NCI-H1930 (cell line): ENCODE measurements around the gene SERPINI1.

Experiments used
- DNase-seq, 2 experiments: peaks; one replicate each; lab custom pipeline; 2025; lab: John Stamatoyannopoulos, UW

SERPINI1 gene

DNA sequence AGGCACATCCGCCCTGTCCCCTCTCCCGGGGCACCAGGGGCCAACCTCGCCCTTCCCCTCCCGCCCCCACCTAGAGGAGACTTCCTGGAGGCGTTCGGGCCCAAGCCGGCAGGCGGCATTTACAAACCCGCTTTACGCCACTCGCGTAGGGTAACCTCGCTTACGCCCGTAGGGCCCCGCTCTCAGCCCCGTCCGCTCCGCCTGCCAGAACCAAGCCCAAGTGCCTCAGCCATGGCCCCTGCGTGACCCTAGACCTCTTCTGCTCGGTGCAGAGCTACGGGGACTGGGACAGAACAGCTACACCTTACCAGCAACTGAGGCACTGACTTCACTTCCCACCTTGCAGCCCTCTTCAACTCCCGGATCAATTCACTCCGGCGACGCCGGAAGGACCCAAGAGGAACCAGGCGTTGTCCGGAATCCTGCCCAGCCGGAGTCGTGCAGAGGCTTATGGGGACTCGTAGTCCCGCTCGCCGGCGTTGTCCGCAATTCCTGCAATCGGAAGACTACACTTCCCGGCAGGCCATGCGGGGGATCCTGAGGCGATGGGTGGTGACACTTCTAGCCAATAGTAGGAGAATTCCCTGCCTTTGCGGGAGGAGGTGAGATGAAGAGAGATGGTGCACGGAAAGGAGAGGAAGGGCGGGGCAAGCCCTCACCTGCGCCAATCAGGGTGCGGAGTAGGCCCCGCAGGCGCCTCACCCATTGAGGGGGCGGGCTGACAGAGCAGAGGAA is 856 bp upstream of the SERPINI1 start, which contains the start of gene PDCD10:
TSS of gene PDCD10 (minus strand) at position 395 of the 735 bp plus-strand sequence. CDS start 14,735 bp downstream, outside the sequence.
- peak; percentile 98 for DNase-seq

DNA sequence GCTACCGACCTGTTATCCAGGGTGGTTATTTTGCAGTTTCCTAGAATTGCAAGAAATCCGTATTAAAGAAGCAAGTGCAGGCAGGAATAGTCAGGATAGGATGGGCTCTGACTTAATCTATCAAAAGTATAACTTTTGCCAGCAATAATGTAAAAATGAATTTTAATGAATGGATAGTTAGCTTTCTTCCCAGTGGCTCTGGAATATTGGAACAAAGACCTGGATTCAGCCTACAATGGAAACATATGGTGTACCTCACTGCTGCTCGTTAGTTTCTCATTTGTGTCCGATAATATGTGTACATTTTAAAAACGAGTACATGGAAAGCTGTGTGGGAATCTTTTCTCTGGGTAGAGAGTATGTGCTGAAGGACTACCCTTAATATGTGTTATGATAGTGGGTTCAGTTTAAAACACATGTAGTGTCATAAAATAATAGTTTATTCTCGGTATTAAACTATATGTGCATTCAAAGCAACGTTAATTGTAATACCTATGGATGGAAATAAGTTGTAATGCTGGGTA is 805 bp downstream of the SERPINI1 start:
- no peak for DNase-seq

DNA sequence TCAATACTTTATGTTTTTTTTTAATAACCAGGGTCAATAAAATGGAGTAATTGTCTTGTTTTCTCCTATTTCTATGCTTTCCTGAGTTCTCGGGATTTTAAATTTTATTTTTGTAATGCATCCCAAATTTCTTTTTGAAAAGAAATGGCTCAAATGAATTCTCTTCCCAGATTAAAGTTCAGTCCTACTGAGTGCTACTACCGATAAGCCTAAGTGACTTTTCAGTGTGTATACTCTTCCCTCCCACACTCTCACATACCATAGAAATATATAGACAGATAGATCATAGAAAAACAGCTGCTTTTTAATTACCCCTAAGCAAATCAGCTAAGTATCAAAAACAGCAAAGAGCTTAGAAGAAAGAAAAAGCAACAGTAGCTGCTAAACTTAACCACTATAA is 1.5 kb downstream of the SERPINI1 start:
- DNase-seq, result no peak

GRCh38 chr3:167738037-167738436 is 2.5 kb downstream of the SERPINI1 start:
- no peak for DNase-seq

GRCh38 chr3:167739190-167739810 is 3.8 kb downstream of the SERPINI1 start:
- DNase-seq, result no peak

DNA sequence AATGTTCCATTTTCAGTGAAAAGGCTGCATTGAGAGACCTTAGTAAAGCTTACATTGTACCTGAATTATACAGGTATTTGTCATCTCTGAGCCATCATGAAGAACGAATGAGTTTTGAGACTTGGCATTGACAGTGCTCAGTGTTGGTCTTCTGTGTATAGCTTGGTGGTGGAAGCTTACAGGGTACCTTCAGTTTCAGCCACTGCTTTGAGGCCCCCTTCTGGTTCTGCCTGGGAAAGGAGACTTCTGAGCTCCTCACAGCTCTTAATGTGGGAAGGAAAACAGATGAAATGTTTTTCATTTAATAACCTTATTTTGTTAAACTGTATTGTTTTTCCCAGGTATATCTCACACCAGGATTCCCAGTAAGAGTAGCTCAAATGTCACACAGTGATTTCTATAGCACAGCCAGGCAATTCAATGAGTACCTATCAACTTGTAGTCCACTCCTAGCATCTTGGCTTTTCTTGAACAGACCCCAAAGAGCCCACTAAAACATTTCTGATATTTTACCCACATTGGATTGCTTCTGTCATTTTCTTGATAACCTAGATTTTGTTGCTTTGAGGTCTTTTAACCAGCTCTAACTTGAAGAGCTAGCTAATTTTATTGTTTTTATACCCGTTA is 5.6 kb downstream of the SERPINI1 start:
- peak in 1 of 2 experiments; percentile 17 for DNase-seq

DNA sequence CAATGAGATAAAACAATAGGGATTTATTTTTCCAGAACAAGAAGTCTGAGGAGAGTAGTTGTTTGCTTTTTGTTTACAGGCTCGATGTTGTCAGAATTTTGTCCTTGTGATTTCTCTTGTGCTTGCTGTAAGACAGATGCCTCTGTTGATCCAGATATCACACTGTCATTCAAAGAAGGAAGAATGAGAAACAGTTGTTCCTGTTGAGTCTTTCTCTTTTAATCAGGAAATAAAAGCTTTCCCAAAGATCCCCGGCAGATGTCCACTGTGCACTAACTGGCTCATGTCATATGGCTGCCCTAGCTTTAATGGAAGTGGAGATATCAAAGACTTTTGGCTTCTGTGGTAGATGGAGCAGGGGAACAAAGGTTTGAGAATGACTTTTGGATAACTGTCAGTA is 6.8 kb downstream of the SERPINI1 start:
- no peak for DNase-seq

- DNase-seq, result no peak
Measured at GRCh38 chr3:167743799-167744198, 8.3 kb downstream of the SERPINI1 start.

DNA sequence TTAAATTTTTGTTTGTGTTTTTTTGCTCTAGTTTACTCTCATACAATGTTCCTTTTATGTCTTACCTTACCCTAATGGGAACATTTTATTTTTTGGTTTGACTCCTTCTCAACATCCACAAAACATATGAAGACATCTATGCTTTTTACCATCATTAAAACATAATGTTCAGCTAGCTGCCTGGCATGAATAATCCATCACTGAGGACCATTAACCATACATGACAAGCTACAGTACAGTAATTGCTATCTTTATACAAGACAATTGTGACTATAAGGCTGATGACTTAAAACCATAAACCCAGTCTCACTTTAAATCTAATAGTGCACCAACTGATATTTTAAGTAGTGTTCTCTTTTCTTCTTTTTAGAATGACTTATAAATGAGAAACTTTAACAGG is 13.7 kb downstream of the SERPINI1 start:
- no peak for DNase-seq

- no peak for DNase-seq
Measured at GRCh38 chr3:167749728-167750127, 14.2 kb downstream of the SERPINI1 start.

DNA sequence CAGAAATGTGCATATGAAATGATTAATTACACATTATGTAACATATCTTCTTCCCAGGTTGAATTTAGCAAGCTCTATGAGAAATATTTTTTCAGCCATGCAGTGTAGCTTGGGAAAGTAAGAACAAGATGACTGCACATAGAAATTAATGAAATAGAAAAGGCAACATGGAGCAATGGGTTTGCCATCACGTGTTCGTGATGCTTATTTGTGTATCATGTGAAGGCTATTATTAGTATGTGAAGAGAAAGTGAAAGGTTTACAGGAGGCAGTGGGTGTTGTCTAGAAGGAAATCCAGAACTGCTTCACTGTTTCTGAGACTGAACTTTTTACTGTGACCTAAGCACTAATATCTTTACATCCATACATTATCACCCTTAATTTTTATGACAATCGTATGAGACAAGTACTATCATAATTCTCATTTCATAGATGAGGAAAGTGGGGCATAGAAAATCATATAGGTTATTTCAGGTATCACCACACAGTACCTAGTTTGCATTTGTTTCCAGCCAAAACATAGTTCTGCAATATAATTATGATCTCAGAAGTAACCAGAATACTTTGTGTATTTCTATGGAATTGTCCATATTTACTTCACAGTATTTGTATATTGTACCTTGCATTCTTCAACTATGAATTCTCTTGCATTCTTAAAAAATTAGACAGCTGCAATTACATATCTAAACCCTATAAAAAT is 14.9 kb downstream of the SERPINI1 start:
- DNase-seq, result no peak

DNA sequence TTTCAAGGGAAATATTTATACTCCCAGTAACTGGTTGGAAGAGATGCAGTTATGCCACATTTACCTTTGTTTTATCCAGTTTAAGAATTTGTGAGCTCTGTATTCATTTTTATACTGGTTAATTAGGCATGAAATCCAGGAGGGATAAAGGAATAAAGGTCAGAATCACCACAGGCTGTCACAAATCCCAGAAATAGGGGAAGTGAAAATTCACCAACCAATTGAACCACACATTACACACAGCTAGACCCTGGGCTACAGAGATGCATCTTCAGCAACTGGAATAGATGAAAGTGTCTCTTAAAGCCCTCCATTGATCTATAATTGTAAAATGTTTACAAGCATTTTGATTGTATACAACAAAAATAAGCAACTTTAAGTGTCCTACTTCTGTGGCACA is 18.5 kb downstream of the SERPINI1 start:
- no peak for DNase-seq

GRCh38 chr3:167761302-167761701 is 25.8 kb downstream of the SERPINI1 start:
- DNase-seq, result no peak

GRCh38 chr3:167762296-167762695 is 26.8 kb downstream of the SERPINI1 start:
- DNase-seq, result no peak

- no peak for DNase-seq
Measured at GRCh38 chr3:167772992-167773391, 37.5 kb downstream of the SERPINI1 start.

DNA sequence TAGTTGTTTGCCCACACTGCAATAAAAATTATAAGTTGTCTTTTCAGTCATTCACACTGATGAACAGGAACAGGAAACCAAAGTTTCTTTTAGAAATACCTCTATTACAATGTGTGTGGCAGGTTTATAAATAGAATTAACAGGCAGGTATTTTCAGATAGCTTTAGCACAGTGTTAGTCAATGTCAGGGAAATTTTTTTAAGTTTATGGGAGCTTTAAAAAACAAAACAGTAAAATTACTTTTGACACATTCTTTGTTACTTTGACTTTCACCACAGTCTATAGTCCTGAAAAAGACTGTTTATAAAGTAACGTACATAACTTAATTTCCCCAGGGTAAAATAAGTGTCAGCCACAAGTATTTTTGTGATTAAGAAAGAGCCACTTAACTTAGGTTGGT is 38.1 kb downstream of the SERPINI1 start:
- DNase-seq, result no peak

DNA sequence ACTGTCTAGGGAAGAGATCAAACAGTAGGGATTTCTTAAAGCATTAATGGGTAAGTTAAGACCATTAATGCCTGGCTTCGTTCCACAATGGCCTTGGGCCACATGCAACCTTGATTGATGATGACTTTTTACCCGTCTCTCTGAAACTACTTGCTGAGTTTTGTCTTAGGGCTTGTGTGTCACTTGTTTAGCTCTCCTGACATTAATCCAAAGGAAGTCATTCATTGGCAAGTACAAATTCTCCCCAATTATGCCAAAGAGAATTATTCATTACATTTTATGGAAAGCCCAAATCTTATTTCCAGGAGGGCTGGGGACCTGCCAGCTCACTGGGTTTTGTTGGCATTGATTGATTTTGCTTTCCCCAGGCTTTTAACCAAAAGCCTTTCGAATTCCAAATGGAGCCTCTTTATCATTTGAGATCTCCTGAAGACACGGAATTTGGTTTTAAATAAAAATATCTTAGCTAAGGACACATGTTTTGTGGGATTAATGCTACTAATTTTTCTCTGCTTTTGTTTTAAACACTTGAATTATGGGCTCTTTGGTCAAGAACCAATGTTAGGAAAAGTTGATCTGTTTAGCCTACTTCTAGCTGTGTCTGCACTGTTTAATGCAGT is 40.7 kb downstream of the SERPINI1 start:
- no peak for DNase-seq

- DNase-seq, result no peak
Measured at GRCh38 chr3:167777356-167777755, 41.8 kb downstream of the SERPINI1 start.

- DNase-seq, result no peak
Measured at GRCh38 chr3:167780214-167780883, 44.8 kb downstream of the SERPINI1 start.

DNA sequence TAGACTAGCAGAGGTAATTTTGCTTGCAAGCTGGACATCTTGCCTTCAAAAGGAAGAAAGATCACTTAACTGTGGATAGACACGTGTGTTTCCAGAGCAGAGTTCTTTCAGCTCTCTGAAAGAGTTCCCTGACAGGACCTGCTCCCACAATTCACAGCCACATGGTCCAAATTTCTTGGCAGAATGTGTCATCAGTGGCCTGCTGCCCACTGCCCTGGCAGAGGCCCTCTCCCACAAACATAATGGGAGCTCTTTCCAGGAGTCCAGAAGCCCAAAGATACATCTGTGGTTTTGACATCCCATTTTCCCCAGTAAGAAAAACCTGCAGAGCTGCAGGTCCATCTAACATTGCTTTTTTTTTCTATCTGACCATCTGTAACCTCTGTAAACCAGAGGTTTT is 48.3 kb downstream of the SERPINI1 start:
- DNase-seq, result no peak

- no peak for DNase-seq
Measured at GRCh38 chr3:167785790-167786189, 50.3 kb downstream of the SERPINI1 start.
